Measurements from ENCODE around the gene PIF1.
"Not testable (repeated sequence)": the region's sequence is repeated elsewhere in the genome, so short reads cannot be mapped to it uniquely, and the experiment has no call there.

PIF1 gene

DNA sequence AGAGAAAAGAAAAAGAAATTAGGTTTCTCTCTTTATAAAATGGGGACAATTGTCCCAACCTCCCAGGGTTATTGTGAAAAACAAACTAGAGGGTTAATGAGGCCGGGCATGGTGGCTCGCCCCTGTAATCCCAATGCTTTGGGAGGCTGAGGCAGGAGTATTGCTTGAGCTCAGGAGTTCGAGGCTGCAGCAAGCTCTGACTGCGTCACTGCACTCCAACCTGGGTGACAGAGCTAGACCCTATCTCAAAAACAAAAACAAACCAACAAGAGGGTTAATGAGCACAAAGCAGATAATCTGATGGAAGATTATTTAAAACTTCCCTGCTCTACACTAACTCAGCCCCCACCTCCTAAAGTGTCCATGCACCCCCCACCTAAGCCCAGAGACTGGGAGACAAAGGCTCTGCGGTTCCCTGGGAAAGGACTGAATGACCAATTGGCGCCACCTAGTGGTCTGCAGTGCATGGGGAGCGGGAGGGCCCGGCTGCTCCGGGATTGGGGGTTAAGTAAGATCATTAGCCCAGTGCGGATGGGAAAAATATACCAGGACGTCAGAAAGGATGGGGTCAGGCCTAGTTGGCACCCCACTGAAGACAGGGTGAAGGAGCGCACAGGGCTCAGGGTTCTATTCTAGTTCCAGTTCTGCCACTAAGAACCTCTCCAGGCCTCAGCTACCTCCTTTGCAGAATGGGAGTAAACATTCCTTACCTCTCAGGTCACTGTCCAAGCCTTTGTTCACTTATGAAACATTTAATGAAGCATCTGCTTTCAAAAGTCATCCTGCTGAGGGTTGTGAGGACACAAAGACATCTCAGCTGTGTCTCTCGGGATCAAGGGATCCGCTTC, 15.6 kb downstream of the PIF1 start:
- DNase-seq (ENCODE audit: low spot score), result peak; percentile 92

- no peak for DNase-seq (ENCODE audit: low spot score)
Measured at GRCh38 chr15:64808785-64809453, 16.5 kb downstream of the PIF1 start.

DNA sequence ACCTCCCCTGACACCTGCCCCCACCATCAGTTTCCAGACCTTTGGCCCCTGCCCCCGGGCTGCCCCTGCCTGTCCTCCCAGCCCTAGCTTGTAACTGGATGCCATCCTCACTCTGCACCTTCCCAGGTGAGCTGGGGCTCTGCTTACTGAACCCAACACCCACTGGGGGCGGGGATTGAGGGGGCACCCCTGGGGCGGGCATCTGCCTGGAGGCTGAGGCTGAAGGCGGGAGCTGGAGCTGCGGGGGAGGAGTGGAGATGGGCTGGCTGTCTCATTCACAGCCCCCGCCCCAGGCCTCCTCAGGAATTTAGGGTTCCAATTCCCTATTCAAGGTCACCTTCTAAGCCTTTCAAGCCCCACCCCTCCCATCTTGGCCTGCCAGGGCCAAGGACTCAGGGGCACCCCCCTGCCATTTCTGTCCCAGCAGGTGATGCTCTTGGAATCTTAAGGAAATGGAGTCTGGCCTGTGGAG, 17.7 kb downstream of the PIF1 start:
- DNase-seq (ENCODE audit: low spot score), result no peak

- DNase-seq (ENCODE audit: low spot score), result no peak
Measured at GRCh38 chr15:64807051-64807749, 18.2 kb downstream of the PIF1 start.

GRCh38 chr15:64806509-64806908, 18.9 kb downstream of the PIF1 start:
- DNase-seq (ENCODE audit: low spot score), result no peak

DNA sequence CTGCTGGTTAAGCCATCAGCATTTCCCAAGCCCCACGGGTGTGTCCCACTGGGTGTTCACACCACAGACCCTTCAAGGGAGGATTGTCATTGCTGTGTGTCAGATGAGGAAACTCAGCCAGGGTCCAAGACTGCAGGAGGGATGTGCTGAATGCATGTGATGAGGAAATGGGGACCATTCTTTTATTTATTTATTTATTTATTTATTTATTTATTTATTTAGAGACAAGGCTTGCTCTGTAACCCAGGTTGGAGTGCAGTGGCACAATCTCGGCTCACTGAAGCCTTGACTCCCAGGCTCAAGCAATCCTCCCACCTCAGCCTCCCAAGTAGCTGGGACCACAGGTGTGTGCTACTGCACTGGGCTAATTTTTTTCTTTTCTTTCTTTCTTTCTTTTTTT, 20.8 kb downstream of the PIF1 start:
- no peak for DNase-seq (ENCODE audit: low spot score)

DNA sequence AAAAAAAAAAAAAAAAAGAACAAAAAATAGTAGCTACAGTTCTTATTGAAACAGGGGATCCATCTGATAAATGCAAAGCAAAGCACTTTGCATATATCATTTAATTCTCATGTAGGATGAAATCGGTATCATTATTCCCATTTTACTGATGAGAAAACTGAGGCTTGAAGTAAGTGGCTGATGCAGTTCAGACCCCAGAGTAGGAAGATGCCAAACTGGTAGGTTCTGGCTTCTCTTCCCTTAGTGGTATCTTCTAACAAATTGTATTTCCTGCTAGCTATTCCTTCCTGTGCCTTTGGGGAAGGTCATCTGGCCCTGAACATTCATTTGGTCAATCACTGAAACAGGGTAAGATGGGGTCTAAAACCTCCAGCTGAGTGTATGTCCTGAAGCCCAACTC, 21.9 kb downstream of the PIF1 start:
- no peak for DNase-seq (ENCODE audit: low spot score)

DNA sequence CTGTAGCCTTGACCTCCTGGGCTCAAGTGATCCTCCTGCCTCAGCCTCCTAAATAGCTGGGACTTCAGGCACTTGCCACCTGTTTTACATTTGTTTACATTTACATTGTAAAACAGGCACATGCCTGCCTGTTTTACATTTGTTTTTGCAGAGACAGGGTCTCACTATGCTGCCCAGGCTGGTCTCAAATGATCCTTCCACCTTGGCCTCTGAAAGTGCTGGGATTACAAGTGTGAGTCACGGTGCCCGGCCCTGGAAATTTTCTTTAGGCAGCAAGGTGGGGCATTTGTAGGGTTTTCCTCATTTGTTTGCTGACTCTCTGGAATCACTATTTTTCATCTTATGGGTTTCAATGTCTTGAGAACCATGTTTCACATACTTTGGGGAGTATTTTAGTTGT, 25.0 kb downstream of the PIF1 start:
- DNase-seq (ENCODE audit: low spot score), result no peak

- not testable (repeated sequence) for DNase-seq (ENCODE audit: low spot score)
Measured at GRCh38 chr15:64798905-64799304, 26.5 kb downstream of the PIF1 start.

DNA sequence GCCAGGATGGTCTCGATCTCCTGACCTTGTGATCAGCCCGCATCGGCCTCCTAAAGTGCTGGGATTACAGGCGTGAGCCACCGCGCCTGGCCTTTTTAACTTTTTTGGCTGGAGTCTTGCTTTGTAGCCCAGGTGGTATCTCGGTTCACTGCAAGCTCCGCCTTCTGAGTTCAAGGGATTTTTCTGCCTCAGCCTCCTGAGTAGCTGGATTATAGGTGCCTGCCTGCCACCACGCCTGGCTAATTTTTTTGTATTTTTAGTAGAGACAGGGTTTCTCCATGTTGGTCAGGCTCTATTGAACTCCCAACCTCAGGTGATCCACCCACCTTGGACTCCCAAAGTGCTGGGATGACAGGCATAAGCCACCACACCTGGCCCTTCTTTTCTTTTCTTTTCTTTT, 29.5 kb downstream of the PIF1 start:
- not testable (repeated sequence) for DNase-seq (ENCODE audit: low spot score)

GRCh38 chr15:64795299-64795698, 30.1 kb downstream of the PIF1 start:
- DNase-seq (ENCODE audit: low spot score), result not testable (repeated sequence)

- DNase-seq (ENCODE audit: low spot score), result no peak
Measured at GRCh38 chr15:64792282-64792681, 33.2 kb downstream of the PIF1 start.

GRCh38 chr15:64791401-64791800, 34.0 kb downstream of the PIF1 start:
- no peak for DNase-seq (ENCODE audit: low spot score)

DNA sequence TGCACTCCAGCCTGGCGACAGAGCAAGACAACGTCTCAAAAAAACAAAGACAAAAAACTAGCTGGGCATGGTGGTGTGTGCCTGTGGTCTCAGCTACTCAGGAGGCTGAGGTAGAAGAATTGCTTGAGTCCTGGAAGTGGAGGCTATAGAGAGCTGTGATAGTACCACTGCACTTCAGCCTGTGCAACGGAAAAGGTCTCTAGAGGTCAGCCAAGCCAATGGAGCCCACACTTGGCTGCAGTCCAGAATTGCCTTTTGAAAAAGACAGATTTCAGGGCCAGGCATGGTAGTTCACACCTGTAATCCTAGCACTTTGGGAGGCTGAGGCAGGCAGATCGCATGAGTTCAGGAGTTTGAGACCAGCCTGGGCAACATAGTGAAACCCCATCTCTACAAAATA, 41.7 kb downstream of the PIF1 start:
- no peak for DNase-seq (ENCODE audit: low spot score)

- no peak for DNase-seq (ENCODE audit: low spot score)
Measured at GRCh38 chr15:64782751-64783150, 42.7 kb downstream of the PIF1 start.

DNA sequence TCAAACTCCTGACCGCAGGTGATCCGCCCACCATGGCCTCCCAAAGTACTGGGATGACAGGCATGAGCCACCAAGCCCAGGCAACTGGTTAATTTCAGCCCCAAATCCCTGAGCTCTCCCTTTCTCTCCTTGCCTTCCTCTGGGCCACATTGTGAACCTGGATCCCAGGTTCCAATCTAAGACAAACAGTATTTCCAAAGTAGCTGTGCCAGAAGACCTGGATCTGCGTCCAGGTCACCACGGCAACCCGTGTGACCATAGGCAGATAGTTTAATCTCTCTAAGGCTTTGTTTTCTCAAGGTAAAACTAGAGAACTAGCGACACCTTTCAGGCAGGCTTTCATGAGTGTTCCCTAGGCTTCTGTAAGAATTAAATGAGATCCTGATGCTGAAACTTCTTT, 44.1 kb downstream of the PIF1 start:
- DNase-seq (ENCODE audit: low spot score), result no peak

GRCh38 chr15:64780600-64781156, 44.8 kb downstream of the PIF1 start:
- no peak for DNase-seq (ENCODE audit: low spot score)

DNA sequence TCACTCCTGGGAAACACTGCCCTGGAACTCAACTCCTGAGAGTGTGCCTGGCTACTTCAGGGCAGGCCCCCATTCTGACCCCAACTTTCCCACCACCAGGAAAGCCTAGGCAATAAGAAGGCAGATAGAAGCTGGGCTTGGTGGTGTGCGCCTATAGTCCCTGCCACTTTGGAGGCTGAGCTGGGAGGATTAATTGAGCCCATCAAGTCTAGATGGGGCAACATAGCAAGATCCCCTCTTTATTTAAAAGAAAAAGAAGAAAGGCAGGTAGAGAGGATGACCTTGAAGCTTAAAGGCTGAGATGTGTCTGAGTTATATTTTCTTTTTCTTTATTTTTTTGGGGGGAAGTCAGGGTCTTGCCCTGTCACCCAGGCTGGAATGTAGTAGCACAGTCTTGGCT, 45.8 kb downstream of the PIF1 start:
- no peak for DNase-seq (ENCODE audit: low spot score)

- no peak for DNase-seq (ENCODE audit: low spot score)
Measured at GRCh38 chr15:64779024-64779423, 46.4 kb downstream of the PIF1 start.

GRCh38 chr15:64776402-64776786, 49.1 kb downstream of the PIF1 start:
- no peak for DNase-seq (ENCODE audit: low spot score)

- peak; percentile 43 for DNase-seq (ENCODE audit: low spot score)
Measured at GRCh38 chr15:64775551-64776401, 49.7 kb downstream of the PIF1 start, which contains the start of gene RBPMS2. Gene RBPMS2, minus strand, starts transcription at chr15:64775589. Its CDS starts 270 bp downstream, at chr15:64775319.
